SU-DHL-6 (cell line): Measurements from ENCODE around the gene CCNJ.

ENCODE experiments used
- H2AFZ ChIP-seq: fragments of 200-600 bp; sonication (generic); 2 replicates; pipeline ENCODE4 v1.6.1; 2014; ENCODE audit warnings: low read depth, mild to moderate bottlenecking, moderate library complexity, mixed read lengths, antibody characterized with exemption, low read length; ENCODE audit not compliant: severe bottlenecking
- H3F3A ChIP-seq: fragments of 200-600 bp; shearing (Covaris generic); 2 replicates; pipeline ENCODE4 v1.6.0; 2016; ENCODE audit warnings: antibody characterized with exemption, mild to moderate bottlenecking; ENCODE audit not compliant: insufficient read depth
- H3K27ac ChIP-seq: fragments of 200-600 bp; sonication (generic); 2 replicates; pipeline ENCODE4 v1.5.1; 2016; ENCODE audit warnings: low read depth, mild to moderate bottlenecking, low read length, moderate library complexity, mixed read lengths
- H3K27me3 ChIP-seq: fragments of 200-600 bp; sonication (generic), shearing (Covaris generic); 2 replicates; pipeline ENCODE4 v1.6.0; 2014; ENCODE audit warnings: mild to moderate bottlenecking, low read length
- H3K36me3 ChIP-seq: fragments of 200-600 bp; sonication (generic); 2 replicates; pipeline ENCODE4 v1.6.1; 2014; ENCODE audit warnings: mild to moderate bottlenecking, low read length, mixed read lengths
- H3K4me2 ChIP-seq: fragments of 300-600, 200-600 bp; shearing (Covaris generic), sonication (generic); 2 replicates; pipeline ENCODE4 v1.6.0; 2014; ENCODE audit warnings: low read length, low read depth, mild to moderate bottlenecking; ENCODE audit not compliant: poor library complexity, severe bottlenecking
- H3K4me3 ChIP-seq: fragments of 200-600 bp; sonication (generic); 2 replicates; pipeline ENCODE4 v1.5.1; 2014; ENCODE audit warnings: antibody characterized with exemption, low read length, mild to moderate bottlenecking, mixed read lengths; ENCODE audit not compliant: insufficient read depth, poor library complexity, severe bottlenecking
- H3K79me2 ChIP-seq: fragments of 200-600 bp; sonication (generic); 2 replicates; pipeline ENCODE4 v1.6.1; 2014; ENCODE audit warnings: mild to moderate bottlenecking, low read length, moderate library complexity; ENCODE audit not compliant: insufficient read depth
- H3K9ac ChIP-seq: fragments of 200-600 bp; sonication (generic); 2 replicates; pipeline ENCODE4 v1.7.0; 2014; ENCODE audit warnings: mild to moderate bottlenecking, low read length
- H3K9me2 ChIP-seq: fragments of 200-600 bp; sonication (generic); replicated peaks from 2 replicates; pipeline ENCODE4 v1.6.1; 2014; ENCODE audit warnings: low read length; ENCODE audit not compliant: insufficient read depth
- H3K9me3 ChIP-seq: fragments of 200-600 bp; sonication (generic); 2 replicates; pipeline ENCODE4 v1.6.1; 2014; ENCODE audit warnings: low read length, mixed read lengths; ENCODE audit not compliant: insufficient read depth
- H4K20me1 ChIP-seq: fragments of 200-600 bp; sonication (generic); 2 replicates; pipeline ENCODE4 v1.6.1; 2014; ENCODE audit warnings: low read depth, mild to moderate bottlenecking, antibody characterized with exemption, low read length, moderate library complexity, mixed read lengths
- CTCF ChIP-seq: fragments of 200-600 bp; sonication (generic); IDR thresholded peaks from one replicate; pipeline ENCODE4 v1.5.1; 2017; ENCODE audit warnings: antibody characterized with exemption, mild to moderate bottlenecking, low read length, moderate library complexity; ENCODE audit not compliant: insufficient read depth, poor library complexity, severe bottlenecking
- EZH2phosphoT487 ChIP-seq: fragments of 200-600 bp; sonication (generic), shearing (Covaris generic); conservative IDR thresholded peaks from 2 replicates; pipeline ENCODE4 v1.6.1; 2018; ENCODE audit warnings: mild to moderate bottlenecking, antibody characterized with exemption, low read length, moderate library complexity, mixed read lengths

The CCNJ gene

GRCh38 chr10:96034625-96035024, 8.8 kb upstream of the CCNJ start:
- no peak overlapping the region for H3K27ac ChIP-seq
- no peaks in the 10 kb centered on the region for H3K9me2 ChIP-seq
- no peak overlapping the region for H3K4me2 ChIP-seq
- no peaks in the 10 kb centered on the region for H3F3A ChIP-seq
- H3K4me3 ChIP-seq, result no peak overlapping the region
- no peaks in the 10 kb centered on the region for H3K27me3 ChIP-seq
- TF ChIP-seq CTCF, result no peak
- TF ChIP-seq EZH2phosphoT487, result no peak
- H3K9me3 ChIP-seq, result no peaks in the 10 kb centered on the region
- no peak overlapping the region for H3K9ac ChIP-seq
- no peaks in the 10 kb centered on the region for H3K79me2 ChIP-seq
- no peak overlapping the region for H2AFZ ChIP-seq
- H4K20me1 ChIP-seq, result no peaks in the 10 kb centered on the region; the same call in 1 of the 2 replicates
- H3K36me3 ChIP-seq, result no peaks in the 10 kb centered on the region

- Histone ChIP-seq H2AFZ (no peak overlapping the region), H4K20me1 (no peaks in the 10 kb centered on the region)
These were observed 4.7 kb upstream of the CCNJ start for GRCh38 chr10:96038476-96039387.

GRCh38 chr10:96041146-96041545, 2.2 kb upstream of the CCNJ start:
- no peak overlapping the region for H3K4me3 ChIP-seq
- no peaks in the 10 kb centered on the region for H4K20me1 ChIP-seq
- H3K36me3 ChIP-seq, result 0 out of 2 replicates have a peak, but pooled peaks cover 3% of the 10 kb centered on the region
- no peaks in the 10 kb centered on the region for H3K27me3 ChIP-seq
- no peak for TF ChIP-seq EZH2phosphoT487
- no peak for TF ChIP-seq CTCF
- H3K9me3 ChIP-seq, result no peaks in the 10 kb centered on the region
- no peak overlapping the region for H3K9ac ChIP-seq
- no peaks in the 10 kb centered on the region for H3K9me2 ChIP-seq
- peaks cover 19% of the 10 kb centered on the region for H3K79me2 ChIP-seq
- no peak overlapping the region for H3K4me2 ChIP-seq
- no peak overlapping the region for H3K27ac ChIP-seq
- no peak overlapping the region for H2AFZ ChIP-seq
- H3F3A ChIP-seq, result no peaks in the 10 kb centered on the region

More at GRCh38 chr10:96038476-96039387, 4.7 kb upstream of the CCNJ start:
- Histone ChIP-seq H3K27ac (no peak overlapping the region), H3K9ac (no peak overlapping the region), H3K79me2 (no peaks in the 10 kb centered on the region; the same call in 1 of the 2 replicates), H3K4me2 (no peak overlapping the region), H3K36me3 (no peaks in the 10 kb centered on the region), H3K27me3 (no peaks in the 10 kb centered on the region), H3K9me3 (no peaks in the 10 kb centered on the region), H3K4me3 (no peak overlapping the region), H3F3A (no peaks in the 10 kb centered on the region), H3K9me2 (no peaks in the 10 kb centered on the region)
- TF ChIP-seq CTCF (no peak), EZH2phosphoT487 (no peak)
